H1 (cell line): ENCODE data around the gene NPC1L1. TPM values are rescaled to one million over a fixed set of nuclear protein-coding genes. Genes with fewer than 3 reads are reported as not detected.

Experiments used
- CTCF ChIA-PET: fragments of 300-600 bp; sonication (Branson Sonifier 250); formaldehyde crosslinking; loops from one replicate; lab custom pipeline; 2021; ENCODE audit not compliant: partially characterized antibody; lab: Charles Lee
- POLR2A ChIA-PET: fragments of 300-600 bp; sonication (Branson Sonifier 250); formaldehyde crosslinking; loops from one replicate; lab custom pipeline; 2021; ENCODE audit warnings: inconsistent platforms; ENCODE audit not compliant: partially characterized antibody; lab: Charles Lee
- DNase-seq, 2 experiments: peaks; one replicate each; pipeline versions ENCODE4 v3.0.0 to v3.0.0-alpha.2; 2010 to 2022; ENCODE audit warnings: low spot score in 2 of 2, low read depth in 1 of 2, mixed read lengths in 1 of 2
- FAIRE-seq: peaks from 2 replicates; lab custom pipeline; 2011; peaks lifted over from hg19 to GRCh38; lab: Jason Lieb, UNC
- H2AFZ ChIP-seq: 2 replicates; pipeline ENCODE4 v1.8.1; 2012; ENCODE audit warnings: low read length, inconsistent platforms
- H2AK5ac ChIP-seq: 2 replicates; pipeline ENCODE4 v1.6.1; 2013; ENCODE audit warnings: low read depth, low read length
- H2BK120ac ChIP-seq: replicated peaks from 2 replicates; pipeline ENCODE3; 2013; ENCODE audit warnings: low read depth, low read length, inconsistent platforms
- H2BK12ac ChIP-seq: 2 replicates; pipeline ENCODE4 v1.6.1; 2013; ENCODE audit warnings: low read depth, low read length
- H2BK15ac ChIP-seq: 2 replicates; pipeline ENCODE4 v1.6.1; 2013; ENCODE audit warnings: low read length
- H2BK20ac ChIP-seq: 2 replicates; pipeline ENCODE4 v1.6.1; 2013; ENCODE audit warnings: low read length
- H2BK5ac ChIP-seq: 2 replicates; pipeline ENCODE4 v1.6.1; 2013; ENCODE audit warnings: low read depth, low read length
- H3K14ac ChIP-seq: 2 replicates; pipeline ENCODE4 v1.6.1; 2013; ENCODE audit warnings: inconsistent platforms; ENCODE audit not compliant: insufficient read length
- H3K18ac ChIP-seq: 2 replicates; pipeline ENCODE4 v1.6.1; 2013; ENCODE audit warnings: low read length; ENCODE audit errors: extremely low read depth
- H3K23ac ChIP-seq: 2 replicates; pipeline ENCODE4 v1.6.1; 2013; ENCODE audit warnings: inconsistent platforms; ENCODE audit not compliant: insufficient read length
- H3K23me2 ChIP-seq: 2 replicates; pipeline ENCODE4 v1.6.1; 2013; ENCODE audit warnings: low read depth, low read length
- H3K27ac ChIP-seq: 2 replicates; pipeline ENCODE4 v1.6.1; 2011; ENCODE audit warnings: low read depth, low read length, inconsistent platforms
- H3K27me3 ChIP-seq, 4 experiments: replicated peaks in 1 of 4; 1 replicate in 1 of 4; 2 replicates in 3 of 4; pipeline versions ENCODE4 v1.6.1 to v1.8.1; 2011 to 2013; ENCODE audit warnings: low read length in 3 of 4, mild to moderate bottlenecking in 3 of 4, inconsistent platforms in 2 of 4, mixed read lengths in 2 of 4, moderate library complexity in 1 of 4; ENCODE audit not compliant: control insufficient read depth in 3 of 4, insufficient read depth in 3 of 4; ENCODE audit errors: extremely low read depth in 1 of 4
- H3K36me3 ChIP-seq, 4 experiments: 2 replicates each; pipeline versions ENCODE4 v1.6.1 to v1.8.1; 2011 to 2013; ENCODE audit warnings: mild to moderate bottlenecking in 4 of 4, low read length in 3 of 4, moderate library complexity in 2 of 4, control low read depth in 1 of 4, inconsistent platforms in 1 of 4; ENCODE audit not compliant: insufficient read depth in 4 of 4, control insufficient read depth in 2 of 4
- H3K4ac ChIP-seq: replicated peaks from 2 replicates; pipeline ENCODE3; 2013; ENCODE audit warnings: low read length, low read depth, mixed read lengths, inconsistent platforms; ENCODE audit not compliant: insufficient read length
- H3K4me1 ChIP-seq, 4 experiments: replicated peaks in 1 of 4; 1 replicate in 1 of 4; 2 replicates in 3 of 4; pipeline versions ENCODE4 v1.6.1 to v1.8.1; 2011 to 2013; ENCODE audit warnings: low read length in 3 of 4, inconsistent platforms in 2 of 4, mixed read lengths in 1 of 4; ENCODE audit not compliant: insufficient read depth in 4 of 4, control insufficient read depth in 3 of 4
- H3K4me2 ChIP-seq, 2 experiments: 2 replicates each; pipeline versions ENCODE4 v1.6.1 to v1.8.1; 2011 to 2013; ENCODE audit warnings: low read depth in 2 of 2, low read length in 2 of 2, control low read depth in 1 of 2, inconsistent platforms in 1 of 2, mild to moderate bottlenecking in 1 of 2; ENCODE audit not compliant: insufficient read depth in 1 of 2
- H3K4me3 ChIP-seq, 4 experiments: fragments of 200-600, 300-600 bp in 1 of 4; sonication (generic), shearing (Covaris generic), sonication (Bioruptor Twin) in 1 of 4; 2 replicates each; pipeline versions ENCODE4 v1.5.1 to v1.8.1; 2011 to 2016; ENCODE audit warnings: low read length in 4 of 4, low read depth in 3 of 4, control low read depth in 2 of 4, inconsistent platforms in 2 of 4, mild to moderate bottlenecking in 2 of 4, mixed read lengths in 1 of 4, moderate library complexity in 1 of 4; ENCODE audit not compliant: insufficient read depth in 2 of 4; ENCODE audit errors: extremely low read depth in 1 of 4
- H3K56ac ChIP-seq: replicated peaks from 2 replicates; pipeline ENCODE3; 2013; ENCODE audit warnings: low read depth, mild to moderate bottlenecking, mixed read lengths, low read length, inconsistent platforms; ENCODE audit not compliant: insufficient read length
- H3K79me1 ChIP-seq: 2 replicates; pipeline ENCODE4 v1.6.1; 2013; ENCODE audit warnings: low read depth, low read length, control low read depth
- H3K79me2 ChIP-seq, 2 experiments: 2 replicates each; pipeline versions ENCODE4 v1.6.1 to v1.8.1; 2012 to 2013; ENCODE audit warnings: low read length in 2 of 2, mild to moderate bottlenecking in 2 of 2, inconsistent platforms in 1 of 2; ENCODE audit not compliant: insufficient read depth in 2 of 2, control insufficient read depth in 1 of 2
- H3K9ac ChIP-seq, 4 experiments: replicated peaks in 1 of 4; 1 replicate in 1 of 4; 2 replicates in 3 of 4; pipeline versions ENCODE4 v1.6.1 to v1.8.1; 2011 to 2013; ENCODE audit warnings: low read depth in 3 of 4, low read length in 3 of 4, control low read depth in 2 of 4, mild to moderate bottlenecking in 2 of 4, moderate library complexity in 2 of 4, inconsistent platforms in 1 of 4; ENCODE audit errors: extremely low read depth in 1 of 4
- H3K9me3 ChIP-seq, 2 experiments: 2 replicates each; pipeline versions ENCODE4 v1.6.1 to v1.8.1; 2012 to 2013; ENCODE audit warnings: mild to moderate bottlenecking in 2 of 2, moderate library complexity in 2 of 2, control low read depth in 1 of 2, inconsistent platforms in 1 of 2, low read depth in 1 of 2, low read length in 1 of 2, mixed read lengths in 1 of 2; ENCODE audit not compliant: insufficient read depth in 2 of 2
- H4K20me1 ChIP-seq, 2 experiments: replicated peaks in 1 of 2; 2 replicates each; pipeline versions ENCODE3 to v1.8.1; 2011 to 2013; ENCODE audit warnings: inconsistent platforms in 2 of 2, low read length in 2 of 2, mild to moderate bottlenecking in 1 of 2; ENCODE audit not compliant: insufficient read depth in 2 of 2, control insufficient read depth in 1 of 2
- H4K5ac ChIP-seq: 2 replicates; pipeline ENCODE4 v1.6.1; 2013; ENCODE audit warnings: low read length, low read depth, mixed read lengths, inconsistent platforms; ENCODE audit not compliant: insufficient read length
- H4K8ac ChIP-seq: 2 replicates; pipeline ENCODE4 v1.8.0; 2013; ENCODE audit warnings: mild to moderate bottlenecking, moderate library complexity, low read length, inconsistent platforms; ENCODE audit not compliant: insufficient read depth; ENCODE audit errors: extremely low read depth
- H4K91ac ChIP-seq: replicated peaks from 2 replicates; pipeline ENCODE3; 2013; ENCODE audit warnings: low read length, mixed read lengths, inconsistent platforms; ENCODE audit not compliant: insufficient read length
- BACH1 ChIP-seq: IDR thresholded peaks from 2 replicates; pipeline ENCODE4 v1.6.1; 2012; ENCODE audit warnings: low read length, improper control_type of control experiment
- BCL11A ChIP-seq, 2 experiments: IDR thresholded peaks; one replicate each; pipeline ENCODE4 v1.6.1; 2011; ENCODE audit warnings: low read depth in 2 of 2, low read length in 2 of 2, mild to moderate bottlenecking in 2 of 2
- BRCA1 ChIP-seq: IDR thresholded peaks from 2 replicates; pipeline ENCODE4 v1.6.1; 2012; ENCODE audit warnings: low read depth, low read length, improper control_type of control experiment
- CHD2 ChIP-seq: IDR thresholded peaks from 2 replicates; pipeline ENCODE4 v1.6.1; 2012; ENCODE audit warnings: low read length, improper control_type of control experiment
- CTBP2 ChIP-seq: IDR thresholded peaks from 2 replicates; pipeline ENCODE4 v1.7.0; 2011; ENCODE audit warnings: borderline replicate concordance, mild to moderate bottlenecking, moderate library complexity, mixed read lengths, low read length; ENCODE audit not compliant: insufficient read depth, insufficient read length
- EGR1 ChIP-seq: IDR thresholded peaks from 2 replicates; pipeline ENCODE4 v1.6.1; 2011; ENCODE audit warnings: low read depth, low read length, borderline replicate concordance
- GABPA ChIP-seq: IDR thresholded peaks from 2 replicates; pipeline ENCODE4 v1.6.1; 2011; ENCODE audit warnings: mild to moderate bottlenecking, low read length, moderate library complexity, borderline replicate concordance; ENCODE audit not compliant: insufficient read depth
- KDM1A ChIP-seq: fragments of 200-600, 300-600 bp; sonication (generic); IDR thresholded peaks from 2 replicates; pipeline ENCODE4 v1.7.1; 2016; ENCODE audit warnings: mild to moderate bottlenecking, low read length, borderline replicate concordance
- NRF1 ChIP-seq: IDR thresholded peaks from 2 replicates; pipeline ENCODE4 v1.6.1; 2011; ENCODE audit warnings: mild to moderate bottlenecking, low read depth, low read length, improper control_type of control experiment
- PHF8 ChIP-seq: fragments of 200-600 bp; sonication (generic); conservative IDR thresholded peaks from 2 replicates; pipeline ENCODE4 v1.7.1; 2012; ENCODE audit warnings: low read depth, mild to moderate bottlenecking, inconsistent platforms, low read length, moderate library complexity
- TEAD4 ChIP-seq: IDR thresholded peaks from 2 replicates; pipeline ENCODE4 v1.6.1; 2012; ENCODE audit warnings: low read depth, low read length, inconsistent platforms, mixed read lengths
- YY1 ChIP-seq: IDR thresholded peaks from 2 replicates; pipeline ENCODE4 v1.6.1; 2011; ENCODE audit warnings: low read depth, mild to moderate bottlenecking, low read length
- WGBS, 2 experiments: shearing (Covaris generic) in 1 of 2; methylation state at CpG; one replicate each; pipeline versions ENCODE4 v1.1.6 to v1.1.7; 2013 to 2015; ENCODE audit warnings: low lambda C conversion rate in 2 of 2, mixed read lengths in 2 of 2, inconsistent platforms in 1 of 2, low coverage in 1 of 2, missing lambda C conversion rate in 1 of 2; ENCODE audit not compliant: insufficient replicate concordance in 2 of 2, insufficient coverage in 1 of 2, insufficient read length in 1 of 2; ENCODE audit errors: extremely low coverage in 1 of 2, missing lambda C conversion rate in 1 of 2; 5-methylcytosine and 5-hydroxymethylcytosine counted together
- polyA plus RNA-seq, 7 experiments: library from polyadenylated mRNA; depleted of rRNA in 3 of 7; stranded (reverse) in 5 of 7; unstranded in 2 of 7; fragments of >200 nt in 5 of 7; fragments of 200-250 nt in 2 of 7; gene quantifications; 1 replicate in 5 of 7; 2 replicates in 1 of 7; 4 replicates in 1 of 7; pipeline versions ENCODE4 v1.2.1 to v1.2.3, GENCODE V29; 2011 to 2013; ENCODE audit warnings: missing spikeins in 2 of 7, mixed read lengths in 2 of 7
- total RNA-seq: library from RNA; stranded (reverse); fragmentation: NEBNext Ultra II Directional; extraction: Animal tissue kit (Norgen Biotek cat#: 25700); gene quantifications from 2 replicates; pipeline ENCODE4 v1.2.1, GENCODE V29; 2021
- TF ChIP-seq, protein P1 (sequence below): IDR thresholded peaks from 2 replicates; pipeline ENCODE4 v1.6.1; 2012; ENCODE audit warnings: low read length, inconsistent platforms

The NPC1L1 gene
- total and polyA plus RNA-seq, 2 of the 8 experiments (the other 6 are each of a cell fraction or from before 2014, with no cell fraction given), result 0.06 to 0.21 TPM

GRCh38 chr7:44564606-44565005 is 23.5 kb upstream of the NPC1L1 start:
- Histone ChIP-seq H2AK5ac (no peak overlapping the region), H4K91ac (no peak overlapping the region), H3K27ac (no peak overlapping the region), H2BK20ac (no peak overlapping the region), H3K4me1 (no peaks in the 10 kb centered on the region; a peak in 1 of 7 replicates), H2AFZ (no peak overlapping the region), H3K36me3 (peaks cover 27 to 44% (median 38%) of the 10 kb centered on the region in 4 experiments), H4K8ac (no peak overlapping the region), H3K4me2 (no peak overlapping the region), H2BK120ac (no peak overlapping the region), H3K79me1 (no peaks in the 10 kb centered on the region), H3K4ac (no peak overlapping the region), H3K23ac (no peak overlapping the region), H3K9me3 (no peaks in the 10 kb centered on the region), H3K18ac (no peak overlapping the region), H4K20me1 (peaks cover 2 to 26% of the 10 kb centered on the region in 2 experiments), H2BK5ac (no peak overlapping the region), H2BK12ac (no peak overlapping the region), H3K79me2 (no peaks in the 10 kb centered on the region; a peak in 1 of 4 replicates), H3K14ac (no peak overlapping the region), H2BK15ac (no peak overlapping the region), H3K23me2 (no peaks in the 10 kb centered on the region), H3K27me3 (no peaks in the 10 kb centered on the region; a peak in 1 of 7 replicates), H3K9ac (no peak overlapping the region), H3K56ac (no peak overlapping the region), H4K5ac (no peak overlapping the region), H3K4me3 (no peak overlapping the region)
- ChIA-PET CTCF (interaction anchor here (0.8 to 10.2 kb wide), 24 partner anchors 8 to 357 kb away, joined by 3 to 98 read pairs (median 5); partner anchors contain the start of genes DDX56, NPC1L1 and NUDCD3), POLR2A (interaction anchor here (0.5 to 8.3 kb wide), 13 partner anchors 7 to 241 kb away, joined by 3 to 89 read pairs (median 5); partner anchors contain the start of genes DDX56, NUDCD3 and TMED4)
- FAIRE-seq, result no peak
- 97% methylated on average over 2 of the region's 2 CpGs; no CpG with 5 or more reads in 1 of the 2 experiments for WGBS, 2 experiments
- no peak for DNase-seq
- TF ChIP-seq GABPA (no peak), BCL11A (IDR thresholded peaks at IDR 0.05; ENCODE audit: low read depth in 2 of 2, low read length in 2 of 2) (no peak), BACH1 (no peak), NRF1 (no peak), EGR1 (no peak), PHF8 (no peak), CHD2 (no peak), BRCA1 (no peak), CTBP2 (no peak), YY1 (no peak), KDM1A (no peak), TEAD4 (no peak)
- TF ChIP-seq, protein P1, sequence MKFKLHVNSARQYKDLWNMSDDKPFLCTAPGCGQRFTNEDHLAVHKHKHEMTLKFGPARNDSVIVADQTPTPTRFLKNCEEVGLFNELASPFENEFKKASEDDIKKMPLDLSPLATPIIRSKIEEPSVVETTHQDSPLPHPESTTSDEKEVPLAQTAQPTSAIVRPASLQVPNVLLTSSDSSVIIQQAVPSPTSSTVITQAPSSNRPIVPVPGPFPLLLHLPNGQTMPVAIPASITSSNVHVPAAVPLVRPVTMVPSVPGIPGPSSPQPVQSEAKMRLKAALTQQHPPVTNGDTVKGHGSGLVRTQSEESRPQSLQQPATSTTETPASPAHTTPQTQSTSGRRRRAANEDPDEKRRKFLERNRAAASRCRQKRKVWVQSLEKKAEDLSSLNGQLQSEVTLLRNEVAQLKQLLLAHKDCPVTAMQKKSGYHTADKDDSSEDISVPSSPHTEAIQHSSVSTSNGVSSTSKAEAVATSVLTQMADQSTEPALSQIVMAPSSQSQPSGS, result no peak
